Measurements from ENCODE around the gene ZNF750. TPM values are rescaled to one million over a fixed set of nuclear protein-coding genes. Genes with fewer than 3 reads are reported as not detected.

ZNF750 gene
- total and polyA plus RNA-seq, 2 of the 13 experiments (the other 11 are each of a cell fraction or from before 2014, with no cell fraction given), result not detected

DNA sequence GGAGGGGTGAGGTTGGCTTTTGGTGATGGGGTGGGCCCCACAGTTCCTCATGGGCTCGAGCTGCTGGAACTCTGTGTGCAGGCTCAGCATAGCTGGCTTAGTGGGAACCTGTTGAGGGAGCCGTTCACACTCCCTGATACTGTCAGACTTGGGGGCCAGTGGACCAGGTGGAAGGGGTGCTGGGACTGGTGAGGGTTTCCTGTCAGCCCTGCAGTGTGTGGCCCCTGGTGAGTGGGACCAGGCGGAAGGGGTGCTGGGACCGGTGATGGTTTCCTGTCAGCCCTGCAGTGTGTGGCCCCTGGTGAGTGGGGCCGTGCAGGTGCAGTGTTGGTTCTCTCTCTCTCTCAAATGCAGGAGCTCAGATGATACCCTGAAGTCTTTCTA is 45.1 kb upstream of the ZNF750 start:
- in situ Hi-C loops (cut with HindIII; ENCODE audit: extremely low pct_ligation_motif_present, low pct_unique_long_range_greater_than_20kb) (no loop called here), intact Hi-C loops (cut with micrococcal nuclease; ENCODE audit: unreplicated experiment) (no loop called here)
- no peaks in the 10 kb centered on the region for H3K27me3 ChIP-seq (ENCODE audit: control insufficient read depth in 1 of 2, insufficient read depth in 2 of 2, low read length in 2 of 2)
- TF ChIP-seq ZNF280B (CRISPR knock-in tag; IDR thresholded peaks at IDR 0.05; ENCODE audit: borderline replicate concordance), result no peak
- no peak for TF ChIP-seq HIVEP1 (CRISPR knock-in tag; IDR thresholded peaks at IDR 0.05)
- no peak for TF ChIP-seq ZNF562 (CRISPR knock-in tag; IDR thresholded peaks at IDR 0.05; ENCODE audit: borderline replicate concordance)
- TF ChIP-seq ZNF3 (CRISPR knock-in tag; IDR thresholded peaks at IDR 0.05), result no peak
- no peak for TF ChIP-seq ESRRA (CRISPR knock-in tag; IDR thresholded peaks at IDR 0.05; ENCODE audit: low read depth)
- TF ChIP-seq TBX3 (IDR thresholded peaks at IDR 0.05; ENCODE audit: borderline replicate concordance), result no peak
- DNase-seq (ENCODE audit: low spot score) (no peak), ATAC-seq (no peak), FAIRE-seq (no peak)
- no peak overlapping the region for H3K27ac ChIP-seq (ENCODE audit: extremely low read length, insufficient read depth, low read length)
- peaks cover 68% of the 10 kb centered on the region for H3K4me1 ChIP-seq (ENCODE audit: insufficient read depth, low read length)
- no peak overlapping the region for H2AFZ ChIP-seq (ENCODE audit: low read length)
- no TSS peak for BruUV-seq (replicated peaks)
- ChIA-PET CTCF (ENCODE audit: low intra/inter-chr PET ratio, low total read pairs) (no interaction called here), POLR2A (no interaction called here)
- no peak overlapping the region for H3K4me2 ChIP-seq (ENCODE audit: low read depth, low read length)
- no peak overlapping the region for H3K9ac ChIP-seq (ENCODE audit: insufficient read depth, low read depth, low read length)
- H3K4me3 ChIP-seq (replicated peaks in 1 of 3; ENCODE audit: insufficient read depth in 1 of 3, low read depth in 2 of 3, low read length in 3 of 3), result no peak overlapping the region
- H3K79me2 ChIP-seq (ENCODE audit: insufficient read depth, low read length), result peaks cover 3% of the 10 kb centered on the region
- no peaks in the 10 kb centered on the region for H4K20me1 ChIP-seq (ENCODE audit: insufficient read depth, low read length)
- WGBS (ENCODE audit: low lambda C conversion rate), result 100% methylated on average over 4 of the region's 5 CpGs
- no peaks in the 10 kb centered on the region for H3K9me3 ChIP-seq (ENCODE audit: low read length)
- H3K36me3 ChIP-seq (replicated peaks in 1 of 2; ENCODE audit: control insufficient read depth in 1 of 2, insufficient read depth in 2 of 2, low read length in 2 of 2), result no peaks in the 10 kb centered on the region

- Histone ChIP-seq H4K20me1 (ENCODE audit: insufficient read depth, low read length) (no peaks in the 10 kb centered on the region), H3K4me2 (ENCODE audit: low read depth, low read length) (no peak overlapping the region), H3K4me3 (replicated peaks in 1 of 3; ENCODE audit: insufficient read depth in 1 of 3, low read depth in 2 of 3, low read length in 3 of 3) (no peak overlapping the region), H3K4me1 (ENCODE audit: insufficient read depth, low read length) (peaks cover 63% of the 10 kb centered on the region), H3K27me3 (ENCODE audit: control insufficient read depth in 1 of 2, insufficient read depth in 2 of 2, low read length in 2 of 2) (no peaks in the 10 kb centered on the region), H3K79me2 (ENCODE audit: insufficient read depth, low read length) (peaks cover 3% of the 10 kb centered on the region), H3K9ac (ENCODE audit: insufficient read depth, low read depth, low read length) (no peak overlapping the region), H3K27ac (ENCODE audit: extremely low read length, insufficient read depth, low read length) (no peak overlapping the region), H3K9me3 (ENCODE audit: low read length) (no peaks in the 10 kb centered on the region), H3K36me3 (replicated peaks in 1 of 2; ENCODE audit: control insufficient read depth in 1 of 2, insufficient read depth in 2 of 2, low read length in 2 of 2) (no peaks in the 10 kb centered on the region), H2AFZ (ENCODE audit: low read length) (no peak overlapping the region)
- intact Hi-C loops (cut with micrococcal nuclease; ENCODE audit: unreplicated experiment), result no loop called here
- POLR2A ChIA-PET, result no interaction called here
- DNase-seq (ENCODE audit: low spot score) (no peak), FAIRE-seq (no peak), ATAC-seq (no peak)
- 95% methylated on average over 25 of the region's 25 CpGs for WGBS (ENCODE audit: low lambda C conversion rate)
- in situ Hi-C loops (cut with HindIII; ENCODE audit: extremely low pct_ligation_motif_present, low pct_unique_long_range_greater_than_20kb), result no loop called here
- CTCF ChIA-PET (ENCODE audit: low intra/inter-chr PET ratio, low total read pairs), result no interaction called here
- BruUV-seq (replicated peaks), result no TSS peak
- TF ChIP-seq, protein P1, sequence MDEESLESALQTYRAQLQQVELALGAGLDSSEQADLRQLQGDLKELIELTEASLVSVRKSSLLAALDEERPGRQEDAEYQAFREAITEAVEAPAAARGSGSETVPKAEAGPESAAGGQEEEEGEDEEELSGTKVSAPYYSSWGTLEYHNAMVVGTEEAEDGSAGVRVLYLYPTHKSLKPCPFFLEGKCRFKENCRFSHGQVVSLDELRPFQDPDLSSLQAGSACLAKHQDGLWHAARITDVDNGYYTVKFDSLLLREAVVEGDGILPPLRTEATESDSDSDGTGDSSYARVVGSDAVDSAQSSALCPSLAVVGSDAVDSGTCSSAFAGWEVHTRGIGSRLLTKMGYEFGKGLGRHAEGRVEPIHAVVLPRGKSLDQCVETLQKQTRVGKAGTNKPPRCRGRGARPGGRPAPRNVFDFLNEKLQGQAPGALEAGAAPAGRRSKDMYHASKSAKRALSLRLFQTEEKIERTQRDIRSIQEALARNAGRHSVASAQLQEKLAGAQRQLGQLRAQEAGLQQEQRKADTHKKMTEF (CRISPR knock-in tag; IDR thresholded peaks at IDR 0.05), result no peak
- no peak for TF ChIP-seq ZFY (CRISPR knock-in tag; IDR thresholded peaks at IDR 0.05)
- TF ChIP-seq, protein P2, sequence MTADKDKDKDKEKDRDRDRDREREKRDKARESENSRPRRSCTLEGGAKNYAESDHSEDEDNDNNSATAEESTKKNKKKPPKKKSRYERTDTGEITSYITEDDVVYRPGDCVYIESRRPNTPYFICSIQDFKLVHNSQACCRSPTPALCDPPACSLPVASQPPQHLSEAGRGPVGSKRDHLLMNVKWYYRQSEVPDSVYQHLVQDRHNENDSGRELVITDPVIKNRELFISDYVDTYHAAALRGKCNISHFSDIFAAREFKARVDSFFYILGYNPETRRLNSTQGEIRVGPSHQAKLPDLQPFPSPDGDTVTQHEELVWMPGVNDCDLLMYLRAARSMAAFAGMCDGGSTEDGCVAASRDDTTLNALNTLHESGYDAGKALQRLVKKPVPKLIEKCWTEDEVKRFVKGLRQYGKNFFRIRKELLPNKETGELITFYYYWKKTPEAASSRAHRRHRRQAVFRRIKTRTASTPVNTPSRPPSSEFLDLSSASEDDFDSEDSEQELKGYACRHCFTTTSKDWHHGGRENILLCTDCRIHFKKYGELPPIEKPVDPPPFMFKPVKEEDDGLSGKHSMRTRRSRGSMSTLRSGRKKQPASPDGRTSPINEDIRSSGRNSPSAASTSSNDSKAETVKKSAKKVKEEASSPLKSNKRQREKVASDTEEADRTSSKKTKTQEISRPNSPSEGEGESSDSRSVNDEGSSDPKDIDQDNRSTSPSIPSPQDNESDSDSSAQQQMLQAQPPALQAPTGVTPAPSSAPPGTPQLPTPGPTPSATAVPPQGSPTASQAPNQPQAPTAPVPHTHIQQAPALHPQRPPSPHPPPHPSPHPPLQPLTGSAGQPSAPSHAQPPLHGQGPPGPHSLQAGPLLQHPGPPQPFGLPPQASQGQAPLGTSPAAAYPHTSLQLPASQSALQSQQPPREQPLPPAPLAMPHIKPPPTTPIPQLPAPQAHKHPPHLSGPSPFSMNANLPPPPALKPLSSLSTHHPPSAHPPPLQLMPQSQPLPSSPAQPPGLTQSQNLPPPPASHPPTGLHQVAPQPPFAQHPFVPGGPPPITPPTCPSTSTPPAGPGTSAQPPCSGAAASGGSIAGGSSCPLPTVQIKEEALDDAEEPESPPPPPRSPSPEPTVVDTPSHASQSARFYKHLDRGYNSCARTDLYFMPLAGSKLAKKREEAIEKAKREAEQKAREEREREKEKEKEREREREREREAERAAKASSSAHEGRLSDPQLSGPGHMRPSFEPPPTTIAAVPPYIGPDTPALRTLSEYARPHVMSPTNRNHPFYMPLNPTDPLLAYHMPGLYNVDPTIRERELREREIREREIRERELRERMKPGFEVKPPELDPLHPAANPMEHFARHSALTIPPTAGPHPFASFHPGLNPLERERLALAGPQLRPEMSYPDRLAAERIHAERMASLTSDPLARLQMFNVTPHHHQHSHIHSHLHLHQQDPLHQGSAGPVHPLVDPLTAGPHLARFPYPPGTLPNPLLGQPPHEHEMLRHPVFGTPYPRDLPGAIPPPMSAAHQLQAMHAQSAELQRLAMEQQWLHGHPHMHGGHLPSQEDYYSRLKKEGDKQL (CRISPR knock-in tag; IDR thresholded peaks at IDR 0.05; ENCODE audit: low read depth), result no peak
Measured at GRCh38 chr17:82884341-82884969, 44.6 kb upstream of the ZNF750 start.
